BLaER1 treated with 17β-estradiol and CSF1 and Interleukin-3, amounts not matched to agents 10 nM and 100 nM (cell line): ENCODE results near the gene TPRG1L.

Source experiments
- H3K27ac ChIP-seq, 11 experiments: shearing (Covaris generic); formaldehyde crosslinking; 2 replicates each; pipeline ENCODE4 v1.8.1; 2022
- H3K27me3 ChIP-seq, 11 experiments: shearing (Covaris generic); formaldehyde crosslinking; 2 replicates each; pipeline ENCODE4 v1.8.1; 2022
- H3K36me3 ChIP-seq, 11 experiments: shearing (Covaris generic); formaldehyde crosslinking; 2 replicates each; pipeline ENCODE4 v1.8.1; 2022
- H3K4me1 ChIP-seq, 10 experiments: shearing (Covaris generic); formaldehyde crosslinking; 2 replicates each; pipeline ENCODE4 v1.8.1; 2022
- H3K4me2 ChIP-seq, 11 experiments: shearing (Covaris generic); formaldehyde crosslinking; 2 replicates each; pipeline ENCODE4 v1.8.1; 2022
- H3K4me3 ChIP-seq, 10 experiments: shearing (Covaris generic); formaldehyde crosslinking; 2 replicates each; pipeline ENCODE4 v1.8.1; 2022
- H3K9ac ChIP-seq, 11 experiments: shearing (Covaris generic); formaldehyde crosslinking; 2 replicates each; pipeline ENCODE4 v1.8.1; 2022
- H3K9me3 ChIP-seq, 11 experiments: shearing (Covaris generic); formaldehyde crosslinking; replicated peaks in 1 of 11; 2 replicates each; pipeline ENCODE4 v1.8.1; 2022
- H4K20me1 ChIP-seq, 11 experiments: shearing (Covaris generic); formaldehyde crosslinking; 2 replicates each; pipeline ENCODE4 v1.8.1; 2022
- Cebpa-rat ChIP-seq, 11 experiments: shearing (Covaris generic); IDR thresholded peaks; 2 replicates each; pipeline ENCODE4 v1.8.1; 2022

Gene TPRG1L

DNA sequence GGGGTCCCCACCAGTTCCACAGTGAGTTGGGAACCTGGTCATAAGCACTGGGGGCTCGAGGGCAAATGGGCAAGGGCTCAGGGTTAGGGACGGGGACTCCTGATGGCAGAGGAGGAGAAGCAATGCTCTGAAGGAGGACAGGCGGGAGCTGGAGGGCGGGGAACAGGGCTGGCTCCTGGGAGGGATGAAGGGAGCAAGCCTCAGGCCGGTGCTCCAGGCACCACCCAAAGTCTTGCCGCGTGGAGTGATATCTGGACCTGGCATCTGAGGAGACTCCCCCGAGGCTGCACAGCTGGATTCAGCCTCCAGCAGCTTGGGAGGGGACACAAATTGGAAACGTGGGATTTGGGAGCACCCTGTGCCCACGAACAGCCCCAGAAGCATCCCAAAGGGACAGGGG lies 24.5 kb upstream of the TPRG1L start:
- peaks cover 0 to 12% (median 0%) of the 10 kb centered on the region in 11 experiments; a peak in 2 of 22 replicates for H3K27me3 ChIP-seq
- peaks cover 0 to 45% (median 7%) of the 10 kb centered on the region in 11 experiments; a peak in 8 of 22 replicates for H3K36me3 ChIP-seq
- H3K4me2 ChIP-seq, result peak overlapping the region in 10 of 11 experiments; percentile 85 to 100 (median 96); a peak in 21 of 22 replicates
- peak overlapping the region in 5 of 11 experiments; percentile 11 to 59 (median 55); a peak in 4 of 22 replicates for H3K9ac ChIP-seq
- H3K9me3 ChIP-seq, result no peaks in the 10 kb centered on the region
- H3K4me1 ChIP-seq, result peaks cover 37 to 98% (median 83%) of the 10 kb centered on the region in 10 experiments
- peaks cover 0 to 93% (median 63%) of the 10 kb centered on the region in 11 experiments; a peak in 17 of 22 replicates for H4K20me1 ChIP-seq
- no peak for TF ChIP-seq Cebpa-rat (IDR thresholded peaks at IDR 0.05)
- H3K27ac ChIP-seq, result peak overlapping the region in 1 of 11 experiments; percentile 77; a peak in 1 of 22 replicates
- no peak overlapping the region for H3K4me3 ChIP-seq

DNA sequence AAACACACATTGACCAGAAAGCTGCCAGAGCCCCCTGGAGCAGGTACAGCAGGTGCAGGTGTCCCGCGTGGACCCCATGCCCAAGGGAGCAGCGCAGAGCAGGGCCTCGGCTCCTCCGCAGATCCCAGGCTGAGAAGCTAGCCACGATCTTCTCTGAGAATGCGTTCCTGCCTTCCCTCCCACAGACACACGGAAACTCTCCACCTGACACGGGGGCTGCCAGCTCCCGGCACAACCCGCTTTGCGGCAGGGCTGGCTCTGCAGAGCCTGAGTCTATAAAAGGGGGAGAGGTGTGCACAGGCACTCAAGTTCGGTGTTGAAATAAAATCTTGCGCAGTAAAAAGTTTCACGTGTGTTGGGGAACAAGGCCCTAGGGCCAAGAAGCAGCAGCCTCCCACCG lies 23.1 kb upstream of the TPRG1L start:
- H4K20me1 ChIP-seq, result peaks cover 0 to 100% (median 76%) of the 10 kb centered on the region in 11 experiments; a peak in 17 of 22 replicates
- H3K27ac ChIP-seq, result no peak overlapping the region
- H3K36me3 ChIP-seq, result peaks cover 0 to 51% (median 14%) of the 10 kb centered on the region in 11 experiments; a peak in 11 of 22 replicates
- no peak overlapping the region for H3K4me3 ChIP-seq
- TF ChIP-seq Cebpa-rat (IDR thresholded peaks at IDR 0.05), result no peak
- H3K9ac ChIP-seq, result peak overlapping the region in 2 of 11 experiments; percentile 11 to 23; a peak in 1 of 22 replicates
- peaks cover 0 to 12% (median 0%) of the 10 kb centered on the region in 11 experiments; a peak in 2 of 22 replicates for H3K27me3 ChIP-seq
- H3K4me1 ChIP-seq, result peaks cover 35 to 97% (median 80%) of the 10 kb centered on the region in 10 experiments
- no peaks in the 10 kb centered on the region for H3K9me3 ChIP-seq
- peak overlapping the region in 8 of 11 experiments; percentile 33 to 100 (median 96); a peak in 15 of 22 replicates for H3K4me2 ChIP-seq

DNA sequence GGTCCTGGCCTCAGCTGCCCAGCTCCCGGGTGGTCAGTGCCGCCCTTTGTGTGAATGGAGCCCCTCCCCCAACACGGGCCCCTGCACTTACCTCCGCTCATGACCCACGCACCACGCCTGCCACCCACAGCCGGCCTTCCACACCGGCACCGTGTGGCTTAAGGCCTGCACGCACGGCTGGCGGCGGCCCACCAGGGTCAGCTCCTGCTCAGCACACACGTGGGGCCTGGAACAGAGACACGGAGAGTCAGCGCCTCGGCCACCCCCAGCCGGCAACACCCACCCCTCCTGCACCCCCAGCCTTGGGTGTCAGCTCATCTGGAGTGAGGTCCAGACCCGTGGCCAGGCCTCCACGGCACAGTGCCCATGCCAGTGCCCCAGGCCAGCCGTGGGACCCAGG lies 22.4 kb upstream of the TPRG1L start:
- Histone ChIP-seq H3K27me3 (peaks cover 0 to 12% (median 0%) of the 10 kb centered on the region in 11 experiments; a peak in 2 of 22 replicates), H3K9ac (0 out of 22 replicates have a peak overlapping the region, but pooled peaks of 1 of the 11 experiments have one; percentile 11), H3K9me3 (no peaks in the 10 kb centered on the region), H3K4me2 (peak overlapping the region in 8 of 11 experiments; percentile 33 to 100 (median 96); a peak in 14 of 22 replicates), H4K20me1 (peaks cover 0 to 100% (median 82%) of the 10 kb centered on the region in 11 experiments; a peak in 17 of 22 replicates), H3K4me3 (no peak overlapping the region), H3K4me1 (peaks cover 28 to 97% (median 79%) of the 10 kb centered on the region in 10 experiments), H3K36me3 (peaks cover 0 to 57% (median 19%) of the 10 kb centered on the region in 11 experiments; a peak in 12 of 22 replicates), H3K27ac (no peak overlapping the region)
- no peak for TF ChIP-seq Cebpa-rat (IDR thresholded peaks at IDR 0.05)

DNA sequence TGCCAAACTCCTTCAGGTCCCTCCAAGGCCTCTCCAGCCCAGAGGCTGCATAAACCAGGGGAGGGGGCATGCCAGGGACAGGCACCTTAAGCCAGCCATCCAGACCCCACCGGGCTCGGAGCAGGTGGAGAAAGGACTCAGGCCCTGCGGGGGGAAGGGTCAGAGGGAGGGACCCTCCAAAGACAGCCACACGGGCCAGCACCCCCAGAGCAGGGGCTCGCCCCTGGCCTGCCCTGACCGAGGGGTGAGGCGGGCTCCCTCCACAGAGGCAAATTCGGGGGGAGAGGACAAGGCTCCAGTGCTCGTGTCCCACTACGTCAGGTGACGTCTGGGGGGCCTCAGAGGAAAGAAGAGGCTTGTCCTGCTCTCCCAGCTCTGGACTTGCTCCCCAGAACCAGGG lies 21.7 kb upstream of the TPRG1L start:
- Histone ChIP-seq H3K36me3 (peaks cover 0 to 61% (median 22%) of the 10 kb centered on the region in 11 experiments; a peak in 12 of 22 replicates), H3K9me3 (no peaks in the 10 kb centered on the region), H3K27me3 (peaks cover 0 to 12% (median 0%) of the 10 kb centered on the region in 11 experiments; a peak in 2 of 22 replicates), H3K9ac (0 out of 22 replicates have a peak overlapping the region, but pooled peaks of 1 of the 11 experiments have one; percentile 5), H3K4me3 (no peak overlapping the region), H3K4me2 (peak overlapping the region in 6 of 11 experiments; percentile 23 to 100 (median 94); a peak in 3 of 22 replicates), H3K4me1 (peaks cover 24 to 97% (median 79%) of the 10 kb centered on the region in 10 experiments), H4K20me1 (peaks cover 0 to 100% (median 90%) of the 10 kb centered on the region in 11 experiments; a peak in 17 of 22 replicates), H3K27ac (no peak overlapping the region)
- no peak for TF ChIP-seq Cebpa-rat (IDR thresholded peaks at IDR 0.05)

DNA sequence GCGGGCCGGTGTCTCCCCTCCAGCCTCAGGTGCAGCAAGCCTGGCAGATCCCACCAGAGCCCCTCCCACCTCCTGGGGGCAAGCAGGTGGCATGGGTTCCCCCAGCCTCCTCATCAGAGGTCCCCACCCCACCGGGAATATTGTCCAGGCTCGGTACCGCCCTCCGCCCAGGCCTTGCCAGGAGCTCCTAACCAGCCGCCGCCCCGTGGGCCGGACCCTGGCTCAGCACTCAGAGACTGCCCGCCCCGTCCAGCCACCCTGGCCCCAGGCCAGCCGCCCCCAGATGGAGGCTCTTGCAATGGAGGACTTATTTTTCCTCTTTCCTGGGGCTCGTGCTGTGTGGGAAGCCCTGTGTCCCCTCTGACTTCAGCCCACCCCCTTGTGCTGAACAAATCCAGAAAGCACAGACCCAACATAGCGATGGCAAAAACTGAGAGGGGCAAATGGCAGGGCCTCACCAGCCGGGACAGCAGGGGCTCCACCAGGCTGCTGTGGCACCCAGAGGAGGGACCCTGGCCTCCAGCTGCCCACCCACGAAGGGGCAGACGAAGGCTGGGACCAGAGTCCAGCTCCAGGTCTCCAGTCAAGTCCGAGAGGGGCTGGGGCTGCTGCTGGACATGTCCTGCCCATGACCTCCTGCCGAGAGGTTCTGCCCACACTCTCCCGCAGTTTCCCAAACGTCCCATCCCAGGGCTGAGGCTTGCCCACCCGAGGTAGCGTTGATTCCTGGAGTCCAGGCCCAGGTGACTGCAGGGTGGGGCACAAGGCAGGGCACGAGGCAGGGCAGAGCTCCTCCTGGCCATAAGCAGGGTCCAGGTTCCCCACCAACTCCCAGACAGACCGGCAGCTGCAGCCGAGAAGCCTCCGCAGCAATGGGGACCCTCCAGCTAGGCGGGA lies 21.0 kb upstream of the TPRG1L start:
- H3K4me1 ChIP-seq, result peaks cover 24 to 97% (median 79%) of the 10 kb centered on the region in 10 experiments
- no peak overlapping the region for H3K27ac ChIP-seq
- TF ChIP-seq Cebpa-rat (IDR thresholded peaks at IDR 0.05), result no peak
- peaks cover 0 to 100% (median 95%) of the 10 kb centered on the region in 11 experiments; a peak in 17 of 22 replicates for H4K20me1 ChIP-seq
- no peak overlapping the region for H3K9ac ChIP-seq
- H3K27me3 ChIP-seq, result peaks cover 0 to 12% (median 0%) of the 10 kb centered on the region in 11 experiments; a peak in 1 of 22 replicates
- H3K4me2 ChIP-seq, result peak overlapping the region in 3 of 11 experiments; percentile 1 to 96 (median 1); a peak in 2 of 22 replicates
- peaks cover 0 to 61% (median 22%) of the 10 kb centered on the region in 11 experiments; a peak in 12 of 22 replicates for H3K36me3 ChIP-seq
- H3K4me3 ChIP-seq, result no peak overlapping the region
- H3K9me3 ChIP-seq, result no peaks in the 10 kb centered on the region

DNA sequence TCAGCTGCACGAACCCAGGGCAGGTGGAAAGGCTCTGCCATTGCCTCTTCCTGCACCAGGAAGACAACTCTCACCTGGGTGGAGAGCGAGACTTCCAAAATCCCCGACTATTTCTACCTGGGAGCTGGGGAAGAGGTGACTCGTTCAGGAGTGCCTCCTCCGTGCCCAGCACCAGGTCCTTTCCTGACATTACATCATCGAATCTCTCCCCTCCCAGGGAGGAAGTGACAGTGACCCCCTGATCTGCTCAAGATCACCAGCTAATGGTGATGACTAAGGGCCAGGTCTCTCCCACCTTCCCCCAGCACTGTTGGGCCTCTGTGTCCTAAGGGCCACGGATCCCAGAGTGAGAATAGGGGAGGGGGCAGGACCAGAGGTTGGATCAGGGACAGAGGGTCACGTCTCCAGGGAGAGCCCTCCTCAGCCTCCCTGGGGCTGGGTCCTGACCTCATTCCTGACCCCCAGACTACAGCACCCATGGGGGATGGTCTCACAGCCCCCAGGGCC lies 20.3 kb upstream of the TPRG1L start:
- Histone ChIP-seq H3K4me3 (no peak overlapping the region), H3K4me1 (peaks cover 24 to 97% (median 79%) of the 10 kb centered on the region in 10 experiments), H4K20me1 (peaks cover 0 to 100% (median 94%) of the 10 kb centered on the region in 11 experiments; a peak in 17 of 22 replicates), H3K27me3 (0 out of 22 replicates have a peak, but pooled peaks cover 0 to 5% (median 0%) of the 10 kb centered on the region in 11 experiments), H3K9me3 (no peaks in the 10 kb centered on the region), H3K4me2 (peak overlapping the region in 1 of 11 experiments; percentile 1; a peak in 1 of 22 replicates), H3K27ac (no peak overlapping the region), H3K9ac (no peak overlapping the region), H3K36me3 (peaks cover 0 to 61% (median 22%) of the 10 kb centered on the region in 11 experiments; a peak in 12 of 22 replicates)
- TF ChIP-seq Cebpa-rat (IDR thresholded peaks at IDR 0.05), result no peak

DNA sequence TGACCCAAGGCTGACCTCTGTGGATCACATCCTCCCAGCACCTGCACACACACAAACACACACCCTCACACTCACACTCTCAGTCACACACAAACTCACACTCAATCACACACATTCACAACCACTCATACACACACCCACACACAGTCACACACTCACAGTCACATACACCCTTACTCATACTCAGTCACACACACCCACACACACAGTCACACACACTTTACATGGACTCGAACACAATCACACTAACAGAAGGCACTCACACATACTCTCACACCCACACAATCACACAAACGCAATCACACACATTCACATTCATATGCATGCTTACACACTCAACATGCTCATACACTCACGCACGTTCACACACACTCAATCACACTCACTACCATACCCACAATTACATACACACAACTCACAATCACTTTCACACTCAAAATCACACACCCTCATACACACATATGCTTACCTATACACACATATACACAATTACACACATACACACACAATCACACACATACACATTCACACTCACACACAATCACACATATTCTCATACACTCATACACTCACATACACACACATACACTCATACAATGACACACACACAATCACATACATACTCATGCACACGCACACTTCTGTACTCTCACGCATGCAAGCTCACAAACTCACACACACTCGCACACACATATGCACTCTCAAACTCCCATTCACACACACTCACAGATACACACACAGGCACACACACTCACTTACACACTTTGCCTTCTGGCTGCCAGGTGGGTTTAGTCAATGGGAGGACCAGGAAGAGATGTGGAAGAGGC lies 19.6 kb upstream of the TPRG1L start:
- Histone ChIP-seq H3K27me3 (peaks cover 0 to 7% (median 0%) of the 10 kb centered on the region in 11 experiments; a peak in 1 of 22 replicates), H3K9me3 (no peaks in the 10 kb centered on the region), H3K36me3 (peaks cover 0 to 61% (median 22%) of the 10 kb centered on the region in 11 experiments; a peak in 12 of 22 replicates), H3K4me3 (no peak overlapping the region), H4K20me1 (peaks cover 0 to 100% (median 96%) of the 10 kb centered on the region in 11 experiments; a peak in 17 of 22 replicates), H3K9ac (no peak overlapping the region), H3K27ac (no peak overlapping the region), H3K4me2 (peak overlapping the region in 3 of 11 experiments; percentile 1 to 21 (median 4); a peak in 2 of 22 replicates), H3K4me1 (peaks cover 24 to 97% (median 79%) of the 10 kb centered on the region in 10 experiments)
- no peak for TF ChIP-seq Cebpa-rat (IDR thresholded peaks at IDR 0.05)
